NCI-H524 treated with DMSO at 0.1 percent for 48 hours (cell line): Measurements from ENCODE around the gene TANGO6.
A peak's percentile ranks its signal among the peaks of the same experiment; 100 is the strongest.
"Not testable (repeated sequence)": the region's sequence is repeated elsewhere in the genome, so short reads cannot be mapped to it uniquely, and the experiment has no call there.

Source experiments
- DNase-seq: peaks from one replicate; lab custom pipeline; 2025; lab: John Stamatoyannopoulos, UW

Gene TANGO6

DNA sequence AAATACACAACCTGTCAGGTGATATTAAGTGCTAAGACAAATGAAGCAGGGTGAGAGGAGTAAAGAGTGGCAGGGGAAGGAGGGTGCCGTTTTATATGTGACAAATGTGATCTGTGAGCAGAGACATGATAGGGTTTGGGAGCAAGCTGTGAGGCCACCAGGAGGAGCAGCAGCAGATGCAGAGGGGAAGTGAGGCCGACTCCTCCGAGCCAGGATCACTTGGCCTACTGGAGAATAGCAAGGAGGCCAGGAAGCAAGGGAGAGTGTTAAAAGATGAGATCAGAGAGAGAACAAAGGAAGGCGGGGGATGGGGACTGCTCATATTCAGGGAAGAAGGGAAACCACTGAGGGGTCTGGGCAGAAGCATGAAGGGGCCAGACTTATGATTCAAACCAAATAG lies 129.4 kb downstream of the TANGO6 start:
- DNase-seq = peak; percentile 30

DNA sequence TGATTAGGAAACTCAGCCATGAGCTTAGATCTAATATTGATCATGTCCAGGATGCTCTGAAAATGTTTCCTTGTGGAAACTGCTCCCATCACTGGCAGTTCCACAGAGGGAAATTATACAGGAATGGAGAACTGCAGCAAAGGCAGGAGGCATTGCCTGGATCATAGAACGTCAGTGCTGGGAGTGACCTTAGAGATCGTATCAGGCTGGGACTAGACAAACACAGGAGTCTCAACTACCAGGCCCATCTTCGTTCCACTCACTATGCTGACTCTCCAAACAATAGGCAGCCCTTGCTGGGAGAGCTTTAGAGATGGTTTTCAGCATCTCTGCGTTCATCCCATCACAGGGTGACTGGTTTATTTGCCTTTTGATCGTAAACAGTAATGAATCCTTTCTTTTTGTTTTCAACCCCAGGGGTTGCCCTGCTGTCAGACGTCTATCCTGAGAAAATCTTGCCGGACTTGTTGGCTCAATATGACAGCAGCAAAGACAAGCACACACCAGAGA lies 130.3 kb downstream of the TANGO6 start:
- no peak for DNase-seq

DNA sequence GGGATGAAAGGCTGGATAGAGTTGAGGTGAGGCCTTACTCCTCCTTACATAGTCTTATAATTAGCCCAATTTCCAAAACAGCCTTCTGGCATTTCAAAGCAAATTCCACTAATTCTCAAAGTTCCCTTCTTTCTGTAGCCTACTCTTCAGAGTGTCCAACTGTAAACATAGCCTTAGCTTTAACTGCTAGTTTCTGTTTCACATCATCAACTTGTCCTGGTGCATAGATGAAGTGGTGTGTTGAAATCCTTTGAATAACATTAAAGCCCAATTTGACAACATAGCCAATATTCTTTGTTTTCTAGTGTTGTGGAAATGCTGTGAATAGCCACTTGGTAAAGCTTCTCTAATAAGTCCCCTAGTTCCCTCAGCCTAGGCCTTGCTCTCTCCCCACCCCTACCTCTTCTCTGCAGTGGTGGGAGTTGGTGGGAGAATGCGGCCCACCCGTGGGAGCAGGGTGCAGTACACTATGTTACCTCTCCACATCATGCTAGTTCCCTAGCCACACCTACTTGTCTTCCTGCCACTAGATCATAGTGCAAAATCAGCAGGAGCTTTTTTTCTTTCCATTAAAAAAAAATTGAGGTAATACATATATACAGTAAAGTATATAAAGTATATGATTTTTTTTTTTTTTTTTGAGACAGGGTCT lies 135.1 kb downstream of the TANGO6 start:
- DNase-seq = no peak

DNA sequence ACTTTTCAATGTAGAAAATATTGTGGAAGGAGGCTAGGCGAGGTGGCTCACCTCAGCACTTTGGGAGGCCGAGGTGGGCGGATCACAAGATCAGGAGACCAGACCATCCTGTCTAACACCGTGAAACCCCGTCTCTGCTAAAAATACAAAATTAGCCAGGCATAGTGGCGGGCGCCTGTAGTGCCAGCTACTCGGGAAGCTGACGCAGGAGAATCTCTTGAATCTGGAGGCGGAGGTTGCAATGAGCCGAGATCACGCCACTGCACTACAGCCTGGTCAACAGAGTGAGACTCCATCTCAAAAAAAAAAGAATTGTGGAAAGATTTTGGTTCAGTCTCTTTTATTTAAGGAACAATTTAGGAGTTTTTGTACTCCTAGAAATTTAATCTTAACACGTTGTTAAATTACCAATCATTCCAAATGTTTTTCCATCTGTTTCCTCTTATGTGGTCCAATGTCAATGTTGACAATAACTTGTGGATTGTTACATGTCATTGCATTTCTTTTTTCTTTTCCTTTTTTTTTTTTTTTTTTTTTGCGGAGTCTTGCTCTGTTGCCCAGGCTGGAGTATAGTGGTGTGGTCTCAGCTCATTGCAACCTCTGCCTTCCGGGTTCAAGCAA lies 137.5 kb downstream of the TANGO6 start:
- no peak for DNase-seq

DNA sequence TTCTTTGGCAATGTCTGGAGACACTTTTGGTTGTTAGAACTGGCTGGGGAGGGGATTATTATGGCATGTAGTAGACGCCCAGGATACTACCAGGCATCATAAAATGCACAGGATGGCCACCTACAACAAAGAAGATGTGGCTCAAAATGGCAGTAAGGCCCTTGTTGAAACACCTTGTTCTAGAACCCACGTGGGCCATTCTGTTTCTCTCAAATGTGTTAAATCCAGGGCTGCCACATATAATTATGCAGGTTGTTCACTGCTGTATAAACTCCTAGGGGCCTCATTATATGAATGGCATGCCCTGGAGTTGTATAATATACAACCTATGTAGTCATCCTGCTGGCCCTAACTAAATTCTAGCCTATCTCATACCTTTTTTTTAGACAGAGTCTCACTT lies 138.6 kb downstream of the TANGO6 start:
- no peak for DNase-seq

DNA sequence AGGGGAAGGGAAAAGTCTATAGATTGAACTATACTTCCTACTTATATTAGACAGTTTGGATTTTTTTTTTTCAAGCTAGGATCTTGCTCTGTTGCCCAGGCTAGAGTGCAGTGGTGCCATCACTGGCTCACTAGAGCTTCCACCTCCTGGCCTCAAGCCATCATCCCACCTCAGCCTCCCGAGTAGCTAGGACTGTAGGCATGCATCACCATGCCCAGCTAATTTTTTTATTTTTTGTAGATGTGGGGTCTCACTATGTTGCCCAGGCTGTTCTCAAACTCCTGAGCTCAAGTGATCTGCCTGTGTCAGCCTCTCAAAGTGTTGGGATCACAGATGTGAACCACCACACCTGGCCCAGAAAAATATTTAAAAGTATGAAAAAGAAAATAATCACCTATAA lies 141.1 kb downstream of the TANGO6 start:
- no peak for DNase-seq

DNA sequence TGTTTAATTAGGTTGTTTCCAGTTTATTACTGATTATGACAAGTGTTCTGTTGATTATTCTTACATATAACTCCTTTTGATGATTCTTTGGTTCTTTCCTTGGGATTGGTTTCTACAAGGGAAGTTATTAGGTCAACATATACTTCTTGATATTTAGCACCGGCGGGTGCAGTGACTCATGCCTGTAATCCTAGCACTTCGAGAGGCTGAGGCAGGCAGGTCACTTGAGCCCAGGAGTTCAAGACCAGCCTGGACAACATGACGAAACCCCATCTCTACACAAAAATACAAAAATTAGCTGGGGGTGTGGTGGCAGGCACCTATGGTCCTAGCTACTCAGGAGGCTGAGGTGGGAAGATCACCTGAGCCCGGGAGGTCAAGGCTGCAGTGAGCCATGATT lies 141.9 kb downstream of the TANGO6 start:
- no peak for DNase-seq

DNA sequence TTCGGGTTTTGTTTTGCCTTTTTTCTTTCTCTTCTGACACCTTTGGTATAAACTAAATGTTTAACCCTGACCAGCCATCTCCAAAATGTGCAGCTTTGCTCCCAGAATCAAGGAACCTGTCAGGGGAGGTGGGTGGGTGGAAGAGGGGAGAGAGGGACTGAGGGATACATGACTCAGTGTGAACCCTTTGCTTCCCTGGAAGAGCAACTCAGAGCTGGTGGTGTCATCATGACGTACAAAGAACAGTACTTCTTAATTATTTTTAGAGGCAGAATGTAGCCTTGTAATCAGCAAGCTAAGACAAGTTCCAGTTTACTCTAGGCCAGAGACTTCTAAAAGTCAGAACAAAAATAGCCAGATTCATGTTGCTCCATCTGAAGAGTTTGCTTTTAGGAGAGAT lies 142.5 kb downstream of the TANGO6 start:
- no peak for DNase-seq

DNA sequence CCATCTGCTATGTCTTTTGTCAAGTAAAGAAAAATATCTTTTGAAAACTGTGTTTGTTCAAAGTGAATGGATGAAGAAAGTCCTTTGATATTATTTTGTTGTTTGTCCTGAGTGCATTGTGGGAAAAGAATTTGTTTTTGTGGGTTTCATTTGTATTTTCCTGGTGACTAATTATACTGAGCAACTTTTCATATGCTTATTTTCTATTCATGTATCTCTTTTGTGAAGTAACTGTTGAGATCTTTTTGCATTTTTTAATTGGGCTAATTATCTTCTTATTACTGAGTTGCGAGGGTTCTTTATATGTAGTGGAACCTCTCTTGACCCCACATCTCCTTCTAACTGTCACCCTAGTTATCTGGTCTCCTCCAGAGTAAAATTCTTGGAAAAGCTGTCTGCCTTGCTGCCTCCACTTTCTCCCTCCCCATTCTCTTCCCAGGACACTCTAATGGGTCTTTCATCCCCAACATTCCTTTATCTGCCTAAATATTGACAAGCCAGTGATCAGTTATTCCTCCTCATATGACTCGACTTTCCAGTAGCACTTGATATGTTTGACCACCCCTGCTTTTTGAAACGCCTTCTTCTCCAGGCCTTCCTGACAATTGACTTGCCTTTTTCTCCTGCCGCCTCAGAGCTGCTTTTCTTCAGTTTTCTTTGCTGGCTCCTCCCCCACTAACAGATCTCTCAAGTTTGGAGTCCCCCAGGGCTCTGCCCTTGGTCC lies 144.6 kb downstream of the TANGO6 start:
- no peak for DNase-seq

DNA sequence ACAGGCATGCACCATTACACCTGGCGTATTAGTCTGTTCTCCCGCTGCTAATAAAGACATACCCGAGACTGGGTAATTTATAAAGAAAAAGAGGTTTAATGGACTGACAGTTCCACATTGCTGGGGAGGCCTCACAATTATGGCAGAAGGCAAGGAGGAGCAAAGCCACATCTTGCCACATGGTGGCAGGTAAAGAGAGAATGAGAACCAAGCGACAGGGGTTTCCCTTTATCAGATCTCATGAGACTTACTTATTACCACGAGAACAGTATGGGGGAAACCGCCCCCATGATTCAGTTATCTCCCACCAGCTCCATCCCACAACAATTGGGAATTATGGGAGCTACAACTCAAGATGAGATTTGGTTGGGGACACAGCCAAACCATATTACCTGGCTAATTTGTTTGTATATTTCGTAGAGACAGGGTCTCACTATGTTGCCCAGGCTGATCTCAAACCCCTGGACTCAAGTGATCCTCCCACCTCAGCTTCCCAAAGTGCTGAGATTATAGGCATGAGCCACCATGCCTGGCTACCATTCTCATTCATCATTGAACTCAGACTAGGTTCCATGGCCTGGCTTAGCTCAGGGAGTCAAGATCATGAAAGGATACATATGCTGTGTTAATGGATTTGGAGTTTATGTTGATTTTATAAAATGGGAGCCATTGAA lies 147.0 kb downstream of the TANGO6 start:
- not testable (repeated sequence) for DNase-seq

DNA sequence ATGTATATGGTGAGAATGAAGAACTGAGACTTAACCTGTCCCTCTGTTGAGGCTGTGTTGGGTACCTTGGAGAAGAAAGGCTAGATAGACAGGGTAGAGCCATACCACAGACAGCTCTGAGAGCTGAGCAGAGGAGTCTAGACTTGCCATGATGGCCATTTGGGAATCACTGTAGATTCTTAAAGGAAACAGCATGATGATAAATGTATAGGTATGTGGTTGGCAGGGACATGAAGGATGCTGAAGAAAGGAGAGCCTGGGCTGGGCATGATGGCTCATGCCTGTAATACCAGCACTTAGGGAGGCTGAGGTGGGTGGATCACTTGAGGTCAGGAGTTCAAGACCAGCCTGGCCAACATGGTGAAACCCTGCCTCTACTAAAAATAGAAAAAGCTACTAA lies 147.7 kb downstream of the TANGO6 start:
- no peak for DNase-seq

DNA sequence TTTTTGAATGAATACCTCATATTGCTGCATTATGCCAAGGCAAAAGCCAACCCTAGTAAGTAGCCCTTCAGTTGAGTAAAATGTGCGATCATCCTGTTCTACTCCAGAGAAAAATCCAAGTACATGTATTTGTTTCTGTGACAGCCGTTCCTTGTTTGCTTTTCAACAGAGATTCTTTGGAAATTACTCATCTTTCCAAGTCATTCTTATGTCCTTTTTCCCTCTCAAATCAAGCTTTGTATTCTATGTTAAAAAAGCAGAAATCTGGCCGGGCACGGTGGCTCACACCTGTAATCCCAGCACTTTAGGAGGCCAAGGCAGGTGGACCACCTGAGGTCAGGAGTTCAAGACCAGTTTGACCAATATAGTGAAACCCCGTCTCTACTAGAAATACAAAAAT lies 149.2 kb downstream of the TANGO6 start:
- DNase-seq = no peak

DNA sequence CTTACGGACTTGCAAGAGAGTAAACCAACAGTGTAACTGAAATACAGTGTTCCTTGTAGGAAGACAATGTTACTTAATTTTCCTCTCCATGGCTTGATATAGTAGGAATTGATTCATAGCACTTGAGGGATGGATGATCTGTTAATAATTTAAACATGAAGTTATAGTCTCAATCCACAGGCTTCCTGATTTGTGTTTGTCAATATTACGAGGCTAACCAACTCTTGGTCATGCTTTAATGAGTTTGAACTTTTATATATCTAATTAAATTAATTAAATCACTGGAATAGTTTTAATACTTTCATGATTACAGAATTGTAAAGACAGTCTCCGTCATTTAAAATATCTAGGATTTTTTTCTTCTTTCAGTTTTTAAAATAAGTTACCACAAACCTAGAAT lies 150.1 kb downstream of the TANGO6 start:
- DNase-seq = no peak

DNA sequence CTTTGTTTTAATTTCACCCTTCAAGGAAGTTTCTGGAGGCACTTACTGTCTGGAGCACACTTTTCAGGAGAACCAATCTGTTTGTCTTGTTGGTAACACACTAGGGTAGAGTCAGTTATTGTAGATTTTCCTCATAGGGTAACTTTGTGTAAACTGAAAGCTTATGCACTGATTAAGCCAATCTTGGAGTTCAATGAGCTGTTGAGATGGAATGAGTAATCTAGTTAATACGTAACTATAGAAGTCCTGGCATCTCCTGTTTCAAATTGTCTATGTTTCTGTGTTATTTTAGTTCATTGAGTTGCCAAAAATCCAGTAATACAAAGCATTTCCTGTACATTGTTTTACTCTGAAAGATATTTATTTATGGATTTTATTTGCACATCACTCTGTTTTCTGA lies 150.6 kb downstream of the TANGO6 start:
- no peak for DNase-seq

DNA sequence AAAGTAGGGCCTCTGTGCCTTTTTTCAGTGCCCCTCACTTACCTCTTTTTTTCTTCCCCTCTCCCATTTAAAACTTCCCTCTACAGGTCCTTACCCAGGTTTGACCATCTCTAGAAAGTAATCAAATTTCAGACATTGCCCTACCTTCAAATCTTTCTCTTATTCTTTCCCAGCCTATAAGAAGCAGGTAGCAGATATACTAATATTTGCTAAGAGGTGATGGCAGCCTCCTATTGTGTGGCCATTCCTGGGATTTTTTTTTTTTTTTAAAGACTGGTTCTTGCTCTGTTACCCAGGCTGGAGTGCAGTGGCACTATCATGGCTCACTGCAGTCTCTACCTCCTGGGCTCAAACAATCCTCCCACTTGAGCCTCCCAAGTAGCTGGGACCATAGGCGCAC lies 151.0 kb downstream of the TANGO6 start:
- no peak for DNase-seq

DNA sequence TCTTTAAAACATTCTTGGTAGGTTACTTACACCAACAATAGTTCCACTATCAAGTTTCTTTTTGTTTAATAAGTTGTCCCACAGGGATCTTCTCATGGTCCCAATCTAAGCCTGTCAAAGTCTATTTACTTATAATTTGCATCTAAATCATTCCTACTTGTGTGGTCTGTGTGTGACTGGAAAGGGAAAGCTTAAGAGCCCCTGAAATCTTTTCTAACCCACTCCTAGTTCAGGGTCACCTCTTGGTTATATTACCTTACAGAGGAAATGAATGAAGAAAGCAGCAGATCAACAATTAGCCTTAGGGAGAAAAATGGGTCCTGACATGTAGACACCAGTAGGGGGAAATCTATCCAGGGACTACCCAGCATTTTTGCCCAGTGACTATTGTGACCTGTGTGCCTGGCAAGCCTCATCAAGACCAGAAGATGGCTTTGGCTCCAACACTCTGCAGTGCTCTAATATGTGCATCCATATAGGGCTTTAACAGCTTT lies 151.7 kb downstream of the TANGO6 start:
- DNase-seq = peak; percentile 33

DNA sequence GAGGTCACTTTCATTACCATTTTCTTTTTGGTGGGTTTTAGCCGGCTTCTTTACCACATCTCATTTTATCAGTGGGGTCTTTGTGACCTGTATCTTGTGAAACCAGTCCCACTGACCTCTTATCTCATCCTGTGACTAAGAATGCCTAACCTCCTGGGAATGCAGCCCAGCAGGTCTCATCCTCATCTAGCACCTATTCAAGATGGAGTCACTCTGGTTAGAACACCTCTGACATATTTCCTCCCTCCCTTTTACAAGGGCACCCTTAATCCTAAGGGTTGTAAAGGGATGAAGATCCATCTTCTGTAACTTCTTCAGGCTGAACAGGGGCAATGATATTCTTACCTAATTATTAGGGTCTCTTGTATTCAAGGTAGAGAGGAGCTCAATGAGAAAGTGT lies 154.2 kb downstream of the TANGO6 start:
- no peak for DNase-seq

DNA sequence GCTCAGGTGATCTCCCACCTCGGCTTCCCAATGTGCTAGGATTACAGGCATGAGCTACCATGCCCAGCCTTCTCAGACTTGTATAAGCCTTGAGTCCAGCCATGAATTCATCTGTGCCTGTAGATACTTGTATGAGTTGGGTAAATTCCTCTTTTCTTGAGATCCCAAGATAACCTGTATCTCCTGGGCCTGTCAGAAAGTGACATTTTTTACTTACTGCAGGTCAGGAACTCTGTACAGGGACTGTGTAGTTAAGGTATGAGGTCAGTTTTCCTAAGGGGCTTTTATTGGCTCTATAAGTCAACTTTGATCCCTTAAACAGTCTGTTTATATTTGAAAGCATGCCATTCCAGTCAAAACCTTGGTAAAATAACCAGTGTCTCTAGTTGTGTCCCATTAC lies 155.8 kb downstream of the TANGO6 start:
- DNase-seq = no peak

DNA sequence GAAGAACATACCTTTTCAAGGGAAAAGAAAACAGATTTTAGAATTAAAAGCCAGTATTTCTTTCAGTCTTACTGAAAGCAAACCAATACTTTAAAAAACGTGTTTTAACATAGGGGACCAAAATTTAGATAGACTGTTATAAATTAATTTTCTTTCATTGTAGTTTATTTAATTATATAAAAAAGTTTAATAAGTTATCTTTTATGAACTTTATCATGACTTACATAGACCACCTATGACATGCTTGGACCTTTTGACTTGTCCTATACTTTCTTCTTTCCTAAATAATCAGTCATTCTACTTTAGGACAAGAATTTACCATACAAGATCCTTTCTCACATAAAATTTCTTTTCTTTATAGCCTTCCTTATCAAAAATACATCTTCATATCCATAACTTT lies 160.2 kb downstream of the TANGO6 start:
- no peak for DNase-seq

DNA sequence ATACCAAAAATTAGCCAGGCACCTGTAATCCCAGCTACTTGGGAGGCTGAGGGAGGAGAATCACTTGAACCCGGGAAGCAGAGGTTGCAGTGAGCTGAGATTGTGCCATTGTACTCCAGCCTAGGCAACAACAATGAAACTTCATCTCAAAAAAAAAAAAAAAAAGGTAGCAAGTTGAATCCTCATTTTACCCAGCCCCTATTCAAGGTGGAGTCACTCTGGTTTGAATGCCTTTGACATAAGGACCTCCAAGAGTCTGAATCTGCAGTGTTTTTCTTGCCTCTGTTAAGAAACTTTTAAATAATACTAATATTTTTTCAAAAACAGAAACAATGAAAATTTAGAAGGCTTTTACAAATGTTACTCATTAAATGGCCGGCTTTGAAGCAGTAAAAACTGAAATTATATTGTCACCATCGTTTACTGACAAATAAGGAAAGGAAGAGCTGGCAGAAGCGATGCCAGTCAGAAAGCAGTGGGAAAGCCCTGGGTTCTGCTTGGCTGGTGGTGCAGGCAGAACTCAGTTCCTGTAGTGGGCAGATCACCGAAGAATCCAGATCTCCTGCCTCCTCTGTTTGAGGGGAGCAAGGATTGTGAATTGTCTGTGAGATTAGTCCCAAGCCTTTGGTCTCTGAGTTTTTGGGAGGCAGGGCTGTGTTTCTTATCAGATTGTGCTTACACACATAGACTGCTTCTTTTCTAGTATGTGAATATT lies 162.5 kb downstream of the TANGO6 start:
- no peak for DNase-seq

DNA sequence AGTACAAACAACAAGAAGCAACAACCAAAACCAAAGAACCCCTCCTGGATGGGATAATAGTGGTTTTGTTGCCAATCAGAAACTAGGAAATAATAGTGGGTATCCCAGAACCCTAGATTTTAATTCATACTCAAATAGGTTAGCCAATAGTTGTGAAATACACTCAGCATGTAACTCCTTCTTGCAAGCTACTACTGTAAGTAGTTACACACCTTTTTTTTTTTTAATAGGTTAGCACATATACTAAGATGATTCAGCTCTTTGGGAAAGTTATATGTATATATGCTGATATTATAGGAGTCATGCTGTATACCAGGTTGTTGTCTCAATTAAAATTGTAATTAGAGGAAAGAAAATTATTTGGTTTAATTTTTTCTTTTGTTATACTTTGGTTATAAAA lies 169.6 kb downstream of the TANGO6 start:
- DNase-seq = no peak

DNA sequence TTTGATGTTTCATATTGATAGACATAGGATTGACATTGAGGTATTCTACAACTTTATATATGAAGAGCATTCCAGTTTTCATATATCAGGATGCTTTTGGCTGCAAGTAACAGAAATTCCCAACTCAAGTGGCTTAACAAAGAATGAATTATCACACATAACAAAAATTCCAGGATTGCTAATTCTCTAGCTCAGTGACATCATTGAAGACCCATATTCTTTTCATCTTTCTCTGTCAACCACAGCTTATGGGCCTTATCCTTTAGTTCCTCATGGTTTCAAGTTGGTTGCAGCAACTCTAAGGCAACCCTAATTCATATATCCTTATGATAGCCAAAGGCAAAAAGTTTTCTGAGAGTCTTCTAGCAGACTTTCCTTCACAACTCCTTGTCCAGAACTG lies 170.7 kb downstream of the TANGO6 start:
- DNase-seq = no peak
